ENCODE measurements around the gene HSD17B2.

Gene HSD17B2

DNA sequence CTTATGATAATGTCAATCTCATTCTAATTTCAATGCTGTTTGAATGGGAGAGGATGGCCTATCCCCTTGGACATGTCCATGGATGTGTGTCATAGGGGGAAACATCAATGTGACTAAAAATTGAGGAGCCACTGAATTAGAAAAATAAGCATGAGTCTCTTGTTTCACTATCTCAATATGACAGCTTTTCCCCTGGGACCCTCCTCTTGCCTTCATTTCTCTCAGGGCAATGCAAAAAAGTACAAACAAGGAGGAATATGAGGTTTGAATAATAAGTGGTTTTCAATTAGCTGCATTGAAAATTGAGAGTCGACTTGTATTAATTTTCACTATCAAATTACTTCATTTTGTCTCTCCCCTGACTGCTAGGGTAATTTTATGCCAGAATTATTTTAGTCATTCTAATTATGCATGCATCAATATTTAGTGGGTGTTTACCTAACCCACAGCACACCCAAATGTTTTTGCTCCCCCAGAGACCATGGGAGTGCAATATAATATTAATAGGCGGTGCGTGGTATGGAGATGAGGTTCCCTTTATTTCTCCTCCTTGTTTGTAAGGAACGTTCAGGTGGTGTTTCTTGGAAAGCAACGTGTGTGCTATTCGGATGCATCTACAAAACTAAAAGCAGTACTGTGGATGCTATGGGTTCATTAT, 17.0 kb upstream of the HSD17B2 start:
- no peak for DNase-seq (ENCODE audit: low read depth, low spot score)

DNA sequence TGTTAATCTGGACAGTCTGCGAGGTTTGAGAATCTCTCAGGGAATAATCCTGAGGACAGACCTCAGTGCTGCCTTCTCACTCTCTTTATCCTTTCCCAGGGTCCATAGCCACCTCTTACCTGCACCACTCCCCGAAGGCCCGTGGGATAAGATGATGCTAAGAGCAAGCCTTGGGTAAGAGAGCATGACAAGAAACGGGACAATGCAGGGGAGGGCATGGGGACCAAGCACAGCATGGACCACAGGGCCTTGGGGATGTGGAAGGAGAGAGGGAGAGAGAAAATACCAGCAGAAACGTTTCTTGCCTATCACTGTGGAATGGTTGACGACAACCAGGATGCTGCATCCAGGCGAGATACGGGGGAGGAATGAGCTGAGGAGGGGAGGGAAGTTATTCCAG, 15.5 kb upstream of the HSD17B2 start:
- DNase-seq (ENCODE audit: low read depth, low spot score), result no peak

DNA sequence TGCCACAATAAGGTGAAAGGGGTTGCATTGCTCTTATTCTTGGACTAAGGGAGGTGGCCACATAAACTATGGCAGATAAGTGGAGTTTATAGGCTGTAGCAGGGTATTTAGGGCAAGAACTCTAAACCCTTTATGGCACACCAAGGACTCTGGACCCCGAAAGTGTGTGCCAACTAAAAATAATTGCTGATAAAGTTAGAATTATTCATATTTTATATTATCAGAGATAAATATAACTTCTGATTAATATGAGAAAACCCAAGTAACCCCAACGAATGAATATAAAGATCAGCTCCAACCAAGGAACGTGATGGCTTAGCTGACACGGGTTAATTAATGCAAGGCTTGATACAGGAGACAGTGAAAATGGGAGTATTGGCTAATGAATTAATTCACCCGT, 15.0 kb upstream of the HSD17B2 start:
- no peak for DNase-seq (ENCODE audit: low read depth, low spot score)

DNA sequence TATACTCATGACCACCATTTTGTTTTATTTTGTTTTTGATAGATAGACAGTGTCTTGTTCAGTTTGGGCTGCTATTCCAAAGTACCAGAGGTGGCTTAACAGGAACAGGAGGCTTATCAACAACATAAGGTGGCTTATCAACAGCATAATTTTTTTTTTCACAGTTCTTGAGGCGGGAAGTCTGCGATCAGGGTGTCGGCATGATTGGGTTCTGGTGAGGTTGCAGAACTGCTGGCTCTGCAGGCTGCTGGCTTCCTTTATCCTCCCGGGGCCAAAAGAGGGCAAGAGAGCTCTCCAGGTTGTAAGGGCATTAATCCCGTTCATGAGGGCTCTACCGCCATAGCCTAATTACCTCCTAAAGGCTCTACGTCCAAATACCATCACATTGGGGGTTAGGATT, 11.8 kb upstream of the HSD17B2 start:
- DNase-seq (ENCODE audit: low read depth, low spot score), result no peak

DNA sequence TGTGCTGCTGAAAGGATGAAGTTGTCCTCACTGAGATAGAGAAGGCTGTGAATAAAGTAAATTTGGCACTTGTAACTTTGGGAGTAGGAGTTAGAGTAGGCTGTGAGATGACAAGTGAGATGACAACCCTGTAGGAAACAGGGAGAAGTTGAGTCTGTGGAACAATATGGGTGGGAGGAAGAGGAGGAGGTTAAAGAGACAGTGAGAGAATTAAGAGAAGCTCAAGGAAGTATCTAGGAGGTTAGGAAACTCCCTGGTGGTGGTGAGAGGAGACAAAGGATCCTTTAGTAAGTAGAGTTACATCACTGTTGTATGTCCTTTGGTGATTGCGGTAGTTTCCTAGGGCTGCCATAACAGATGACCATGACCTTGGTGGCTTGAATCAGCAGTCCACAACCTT, 10.7 kb upstream of the HSD17B2 start:
- DNase-seq (ENCODE audit: low read depth, low spot score), result no peak

DNA sequence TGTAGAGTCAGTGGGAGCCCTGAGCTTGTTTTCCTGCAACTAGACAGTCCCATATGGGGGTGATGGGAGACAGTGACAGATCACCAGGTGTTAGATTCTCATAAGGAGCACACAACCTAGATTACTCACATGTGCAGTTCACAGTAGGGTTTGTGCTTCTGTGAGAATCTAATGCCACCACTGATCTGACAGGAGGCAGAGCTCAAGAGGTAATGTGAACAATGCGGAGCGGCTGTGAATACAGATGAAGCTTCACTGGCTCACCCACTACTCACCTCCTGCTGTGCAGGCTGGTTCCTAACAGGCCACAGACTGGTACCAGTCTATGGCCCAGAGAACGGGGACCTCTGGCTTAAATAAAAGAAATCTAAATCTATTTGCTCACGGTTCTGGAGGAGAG, 10.2 kb upstream of the HSD17B2 start:
- no peak for DNase-seq (ENCODE audit: low read depth, low spot score)

DNA sequence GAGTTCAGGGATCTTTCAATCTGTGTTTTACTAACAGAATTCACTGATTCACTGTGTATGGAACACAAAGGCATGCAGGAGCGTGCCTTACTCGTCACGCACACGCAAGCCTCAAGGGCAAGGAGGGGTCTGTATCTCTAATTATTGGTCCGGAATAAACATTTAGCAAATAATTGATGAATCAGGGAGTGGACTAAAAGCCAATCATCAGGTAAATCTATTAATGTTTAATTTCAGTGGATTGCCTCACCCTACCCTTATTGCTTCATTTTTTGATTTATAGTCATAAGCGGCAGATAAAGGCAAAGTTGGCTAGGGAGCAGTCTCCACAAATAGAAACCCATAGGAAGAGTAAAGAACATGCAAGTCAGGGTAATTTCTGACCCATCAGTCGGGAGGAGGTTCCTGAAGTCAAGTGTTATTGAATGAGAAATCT, 7.4 kb upstream of the HSD17B2 start:
- no peak for DNase-seq (ENCODE audit: low read depth, low spot score)

DNA sequence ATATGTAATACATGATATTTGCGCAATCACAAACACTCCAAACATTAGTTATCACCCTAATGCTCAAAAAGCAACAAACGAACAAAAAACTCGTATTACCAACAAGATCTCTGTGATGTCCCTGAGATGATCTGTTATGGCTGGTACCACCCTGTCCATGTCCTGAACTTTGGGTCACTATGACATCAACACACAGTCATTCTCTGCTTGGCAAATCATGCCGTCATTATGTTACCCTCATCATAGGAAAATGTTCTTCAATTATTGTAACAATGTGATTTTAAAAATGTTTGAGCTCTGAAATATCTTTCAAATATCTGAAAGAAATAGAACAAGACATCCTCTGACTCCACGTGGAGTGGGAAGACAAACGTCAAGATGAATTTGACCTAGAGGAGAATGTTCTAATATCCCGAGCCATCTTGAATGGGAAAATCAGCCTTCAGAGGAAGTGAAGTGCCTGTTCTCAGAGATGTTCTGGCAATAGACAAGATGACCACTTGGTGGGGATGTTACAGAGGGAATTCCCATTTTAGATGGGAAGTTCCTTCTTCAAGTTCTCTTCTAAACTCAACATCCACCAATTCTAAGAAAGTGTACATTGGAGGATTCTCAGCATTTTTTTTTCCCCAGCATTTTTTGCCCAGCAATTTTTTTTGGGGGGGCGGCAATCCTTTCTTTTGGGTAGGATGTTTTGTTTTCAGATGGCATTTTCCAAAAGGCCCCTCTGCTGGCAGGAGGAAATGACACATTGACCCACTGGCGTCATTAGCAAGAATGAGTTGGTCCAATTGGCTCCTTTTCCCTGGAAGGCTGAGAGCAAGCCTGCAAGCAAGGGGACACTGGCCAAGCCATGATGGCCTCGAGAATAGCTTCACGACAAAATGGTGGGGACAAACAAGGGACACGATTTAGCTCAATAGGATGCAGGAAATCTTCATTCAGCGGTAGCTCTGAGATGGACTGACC, 3.7 kb upstream of the HSD17B2 start:
- peak; percentile 48 for DNase-seq (ENCODE audit: low read depth, low spot score)

DNA sequence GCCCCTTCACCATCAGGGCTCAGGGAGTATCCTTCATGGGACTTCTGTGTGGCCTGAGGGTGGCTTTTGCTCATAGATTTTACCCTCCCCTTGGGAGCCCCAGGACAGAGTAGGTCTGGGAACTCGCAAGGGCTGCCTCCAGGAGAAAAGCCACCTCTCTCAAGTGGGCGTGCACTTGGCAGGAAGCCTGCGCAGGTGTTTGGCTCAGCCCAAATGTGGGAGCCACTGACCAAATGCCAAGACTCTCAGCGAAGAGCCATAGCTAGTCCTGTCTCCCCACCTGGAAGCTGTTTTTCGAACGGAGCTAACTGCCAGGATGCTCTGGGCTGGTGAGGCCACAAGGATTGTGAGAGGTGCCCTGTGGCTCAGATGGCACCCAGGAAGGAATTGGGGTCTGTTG, 2.0 kb upstream of the HSD17B2 start:
- no peak for DNase-seq (ENCODE audit: low read depth, low spot score)

DNA sequence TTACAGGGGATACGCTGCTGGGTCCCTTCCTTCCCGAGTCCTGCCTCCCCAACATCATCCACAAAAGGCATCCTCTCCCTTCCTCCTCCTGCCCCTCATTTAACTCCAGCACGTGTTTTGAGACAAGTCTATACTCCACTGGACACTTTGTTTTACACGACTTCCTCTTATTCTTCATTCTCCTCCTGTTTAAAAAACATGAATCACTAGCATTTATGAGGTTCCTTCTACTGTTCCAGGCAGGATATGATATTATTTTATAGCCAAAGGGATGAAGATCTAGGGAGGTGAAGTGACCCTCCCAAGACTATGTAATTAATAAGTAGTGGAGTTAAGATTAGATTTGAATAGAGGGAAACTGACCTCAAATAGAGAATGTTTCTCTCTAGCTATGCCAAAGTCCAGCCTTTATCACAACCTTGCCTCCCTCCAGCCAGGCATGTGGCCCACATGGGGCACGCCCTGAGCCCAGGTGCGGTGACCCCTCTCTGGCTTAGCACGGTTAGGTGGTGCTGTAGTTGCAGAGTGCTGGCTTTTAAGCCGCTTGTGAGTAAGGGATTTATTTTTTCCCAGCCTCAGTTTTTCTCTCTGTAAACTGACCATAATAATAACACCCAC, 1.3 kb upstream of the HSD17B2 start:
- DNase-seq (ENCODE audit: low read depth, low spot score), result no peak

DNA sequence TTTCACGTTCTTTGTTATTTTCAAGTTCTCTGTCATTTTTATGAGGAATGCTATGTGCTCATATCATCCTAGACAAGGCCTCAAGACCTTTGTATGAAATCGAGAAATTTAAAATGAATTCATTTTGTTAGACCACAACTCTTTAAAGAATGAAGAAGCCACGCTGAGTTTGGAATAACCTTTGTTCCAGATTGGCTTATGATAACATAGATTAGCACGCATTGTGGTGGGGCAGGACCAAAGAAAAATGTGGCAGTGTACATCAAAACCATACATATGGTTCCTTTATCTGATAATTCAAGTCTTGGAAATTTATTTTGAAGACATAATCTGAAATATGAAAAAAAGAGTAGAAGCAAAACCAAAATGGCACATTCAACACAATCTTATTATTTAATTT, 2.2 kb downstream of the HSD17B2 start:
- DNase-seq (ENCODE audit: low read depth, low spot score), result no peak

DNA sequence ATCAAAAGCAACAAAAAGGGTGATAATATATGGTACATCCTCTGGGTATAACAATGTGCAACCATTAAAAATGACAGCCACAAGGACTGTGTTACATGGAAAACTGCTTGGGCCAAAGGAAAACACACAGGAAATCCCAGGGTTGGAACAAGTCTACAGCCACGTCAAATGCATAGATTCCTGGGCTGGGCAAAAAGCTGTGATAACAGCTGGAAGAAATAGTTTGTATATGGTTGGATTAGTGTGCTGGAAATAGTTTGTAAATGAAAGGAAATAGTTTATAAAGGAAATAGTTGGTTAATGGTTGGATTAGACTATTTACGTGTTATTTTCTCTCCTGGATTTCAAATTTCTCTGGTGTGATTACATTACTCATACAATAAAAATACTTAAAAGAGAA, 2.6 kb downstream of the HSD17B2 start:
- no peak for DNase-seq (ENCODE audit: low read depth, low spot score)

DNA sequence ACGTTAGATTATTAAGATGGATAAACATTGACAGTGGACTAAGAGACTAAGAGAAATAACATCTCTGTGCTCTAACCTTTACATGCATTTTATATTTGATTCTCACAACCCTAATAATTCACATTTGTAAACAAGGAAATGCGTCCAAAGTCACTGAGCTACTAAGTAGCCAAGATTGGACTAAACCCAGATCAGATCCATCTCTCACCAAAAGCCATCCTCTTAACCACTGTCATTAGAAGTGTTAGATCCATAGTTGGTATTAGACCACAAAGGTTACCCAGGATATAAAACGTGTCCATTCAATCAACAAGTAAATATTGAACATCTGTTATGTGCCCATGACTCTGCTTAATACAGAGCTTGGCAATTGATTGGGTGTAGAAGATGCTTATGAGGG, 5.2 kb downstream of the HSD17B2 start:
- DNase-seq (ENCODE audit: low read depth, low spot score), result no peak

DNA sequence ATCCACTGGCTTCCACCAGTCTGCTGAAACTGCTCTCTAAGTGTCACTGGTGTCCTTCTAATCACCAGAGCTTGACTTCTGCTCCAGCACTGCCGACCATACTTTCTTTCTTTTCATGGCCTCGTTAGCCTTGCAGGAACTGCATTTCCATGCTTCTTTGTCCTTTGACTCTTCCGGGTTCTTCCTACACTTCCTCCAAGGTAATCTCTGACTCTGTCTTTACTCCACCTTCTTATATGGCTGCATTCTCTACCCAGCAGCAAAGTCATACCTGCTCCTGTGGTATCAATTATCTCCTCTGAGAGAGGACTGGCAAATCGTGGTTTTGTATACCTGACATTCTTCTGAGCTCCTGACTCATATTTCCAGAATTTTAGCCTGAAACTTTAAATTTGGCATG, 6.5 kb downstream of the HSD17B2 start:
- no peak for DNase-seq (ENCODE audit: low read depth, low spot score)

DNA sequence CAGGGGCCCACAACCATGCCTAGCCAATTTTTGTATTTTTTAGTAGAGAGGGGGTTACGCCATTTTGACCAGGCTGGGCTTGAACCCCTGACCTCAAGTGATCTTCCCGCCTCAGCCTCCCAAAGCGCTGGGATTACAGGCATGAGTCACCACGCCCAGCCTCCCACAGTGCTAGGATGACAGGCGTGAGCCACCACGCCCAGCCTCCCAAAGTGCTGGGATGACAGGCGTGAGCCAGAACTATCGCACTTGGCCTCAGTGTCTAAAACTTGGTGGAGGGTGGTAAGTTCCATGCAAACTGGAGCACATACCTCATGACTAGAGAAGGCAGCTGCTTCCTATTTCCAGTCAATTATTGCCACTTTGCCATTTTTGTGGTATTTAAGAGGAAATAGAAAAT, 7.1 kb downstream of the HSD17B2 start:
- no peak for DNase-seq (ENCODE audit: low read depth, low spot score)

DNA sequence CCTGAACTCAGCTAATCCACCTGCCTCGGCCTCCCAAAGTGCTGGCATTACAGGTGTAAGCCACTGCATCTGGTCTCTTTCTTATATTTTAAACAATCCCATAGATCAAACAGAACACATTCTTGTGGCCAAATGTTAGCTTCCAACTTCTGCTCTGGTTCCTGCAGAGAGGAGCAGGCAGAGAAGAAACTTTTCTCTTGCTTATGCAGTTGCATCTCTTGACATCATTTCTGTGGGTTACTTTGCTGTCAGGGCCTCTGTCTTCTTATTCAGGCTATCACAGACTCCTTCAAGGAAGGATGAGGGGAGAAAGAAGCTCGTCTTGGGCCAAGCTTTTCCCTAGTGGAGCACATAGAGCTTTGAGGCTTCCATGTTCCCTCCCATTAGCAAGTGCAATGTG, 7.8 kb downstream of the HSD17B2 start:
- no peak for DNase-seq (ENCODE audit: low read depth, low spot score)

DNA sequence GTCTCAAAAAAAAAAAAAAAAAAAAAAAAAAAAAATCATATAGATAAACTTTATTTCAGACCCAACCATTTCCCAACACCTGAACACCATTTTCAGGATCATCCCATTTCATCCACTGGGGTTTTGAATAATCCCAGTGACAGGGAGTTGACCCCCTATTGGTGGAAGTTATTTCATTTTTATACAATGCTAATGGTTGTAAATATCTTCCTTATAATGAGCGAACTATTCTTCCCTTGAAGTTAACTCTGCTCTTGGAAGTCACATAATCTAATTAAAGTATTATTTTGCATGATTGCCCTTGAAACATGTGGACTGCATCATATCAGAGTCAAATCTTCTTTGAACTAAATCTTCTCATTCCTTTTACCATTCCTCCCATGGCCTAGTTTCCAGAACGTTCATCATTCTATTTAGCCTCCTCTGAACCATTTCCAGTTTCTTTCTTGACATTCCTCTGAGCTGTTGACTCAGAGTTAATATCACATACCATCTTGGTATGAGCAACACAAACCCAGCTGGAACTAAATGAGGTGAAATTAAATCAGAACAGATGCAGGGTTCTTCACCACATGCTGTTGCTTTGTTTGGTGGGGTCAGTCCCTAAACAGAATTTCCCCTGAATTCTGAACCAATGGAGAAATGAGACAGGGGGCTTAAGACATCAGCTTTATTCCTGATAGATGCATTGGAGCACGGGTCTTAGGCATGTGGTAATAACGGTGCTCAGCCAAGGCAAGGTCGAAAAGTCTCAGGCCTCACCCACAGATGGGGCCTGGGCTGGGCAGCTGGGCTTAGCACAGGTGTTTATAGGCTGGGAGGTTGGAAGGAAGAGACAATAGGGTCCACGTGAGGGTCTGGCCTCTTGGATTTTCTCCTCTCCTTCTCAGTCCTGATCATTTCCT, 8.9 kb downstream of the HSD17B2 start:
- DNase-seq (ENCODE audit: low read depth, low spot score), result peak; percentile 87

DNA sequence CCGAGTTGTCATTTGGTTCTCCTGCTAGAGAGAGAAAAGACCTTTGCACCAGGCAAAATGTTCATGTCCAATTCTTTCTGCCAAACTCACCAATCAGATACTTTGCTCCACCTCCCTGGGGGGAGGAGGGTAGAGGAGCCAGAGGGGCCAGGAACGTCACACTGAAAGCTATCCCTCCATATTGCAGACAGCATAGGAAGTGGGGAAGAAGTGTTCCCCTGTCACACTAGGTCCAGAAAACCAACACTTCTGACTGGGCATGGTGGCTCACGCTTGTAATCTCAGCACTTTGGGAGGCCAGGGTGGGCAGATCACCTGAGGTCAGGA, 9.5 kb downstream of the HSD17B2 start:
- peak; percentile 14 for DNase-seq (ENCODE audit: low read depth, low spot score)

DNA sequence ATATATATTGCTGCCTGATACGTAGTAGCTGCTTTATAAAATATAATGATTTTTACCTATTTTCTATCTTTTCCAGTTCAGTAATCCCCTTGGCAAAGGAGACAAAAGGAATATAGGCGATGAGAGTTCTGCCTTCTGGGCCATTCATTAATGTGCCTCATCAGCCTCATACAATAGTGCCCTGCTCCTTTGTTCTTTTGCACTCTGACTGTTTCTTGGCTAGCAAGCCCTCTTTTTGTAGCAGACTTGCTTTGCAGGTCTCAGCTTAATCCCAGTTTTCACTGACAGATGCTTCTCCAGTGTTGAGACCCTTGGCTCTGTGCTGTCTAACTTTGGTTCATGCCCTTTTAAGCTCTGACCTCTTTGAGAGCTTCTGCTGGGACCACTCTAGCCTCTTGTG, 10.4 kb downstream of the HSD17B2 start:
- no peak for DNase-seq (ENCODE audit: low read depth, low spot score)

DNA sequence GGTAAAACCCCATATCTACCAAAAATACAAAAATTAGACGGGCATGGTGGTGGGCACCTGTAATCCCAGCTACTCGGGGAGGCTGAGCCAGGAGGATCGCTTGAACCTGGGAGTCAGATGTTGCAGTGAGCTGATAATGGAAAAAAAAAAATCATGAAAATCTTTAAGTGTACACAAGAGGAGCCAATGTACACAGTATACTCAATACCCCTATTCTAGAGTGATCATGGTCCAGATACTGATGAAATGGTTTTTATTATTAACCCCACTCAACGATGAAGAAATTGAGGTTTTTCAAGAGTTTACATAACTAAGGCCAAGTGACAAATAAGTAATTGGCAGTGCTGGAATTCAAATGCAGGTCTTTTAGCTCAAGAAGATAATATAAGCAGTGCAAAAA, 11.5 kb downstream of the HSD17B2 start:
- DNase-seq (ENCODE audit: low read depth, low spot score), result no peak

DNA sequence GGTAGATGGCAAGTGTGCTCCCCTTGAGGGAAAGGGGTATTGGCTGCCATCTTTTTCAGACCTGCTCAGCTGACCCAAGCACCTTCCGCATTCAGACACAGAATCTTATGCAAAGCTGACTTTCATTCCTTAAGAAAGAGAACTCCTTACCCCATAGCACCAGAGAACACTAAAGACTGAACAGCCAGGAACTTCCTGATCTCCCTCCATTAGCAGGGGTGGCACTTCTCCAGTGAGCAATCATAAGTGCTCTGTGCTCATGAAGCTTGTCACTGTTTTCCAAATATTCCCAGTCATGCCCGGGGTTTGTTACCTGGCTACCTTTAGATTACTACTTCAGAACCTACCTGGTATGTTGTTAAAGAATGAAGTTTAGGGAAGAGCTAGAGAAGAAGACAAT, 11.9 kb downstream of the HSD17B2 start:
- no peak for DNase-seq (ENCODE audit: low read depth, low spot score)

DNA sequence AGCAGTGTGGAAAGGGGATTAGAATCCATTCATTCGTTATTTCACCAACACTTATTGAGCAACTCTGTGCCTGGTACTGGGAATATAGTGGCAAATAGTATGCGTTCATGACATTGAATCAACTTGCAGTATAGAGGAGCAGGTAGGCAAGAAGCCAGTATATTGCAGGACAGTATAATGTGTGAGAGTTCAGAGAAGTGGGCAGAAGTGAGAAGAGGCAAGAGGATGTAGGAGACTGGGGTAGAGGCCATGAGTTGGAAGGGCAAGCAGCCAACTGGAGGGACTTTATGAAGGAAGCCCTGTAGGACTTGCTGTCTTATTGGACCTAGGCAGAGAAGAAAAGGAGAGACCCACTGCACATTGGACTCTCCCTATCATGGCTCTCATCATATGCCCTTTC, 12.3 kb downstream of the HSD17B2 start:
- no peak for DNase-seq (ENCODE audit: low read depth, low spot score)

Measured in astrocyte of the hippocampus (primary cell).